GM21576 (cell line): ENCODE data around the gene MAP1LC3A.
"Not testable (repeated sequence)": the region's sequence is repeated elsewhere in the genome, so short reads cannot be mapped to it uniquely, and the experiment has no call there.

Source experiments
- ATAC-seq: cut with Tn5 transposase; IDR thresholded peaks from one replicate; pipeline ENCODE4 v1.9.1; 2021; ENCODE audit warnings: mild to moderate bottlenecking, moderate library complexity; ENCODE audit not compliant: unreplicated experiment

Gene MAP1LC3A

DNA sequence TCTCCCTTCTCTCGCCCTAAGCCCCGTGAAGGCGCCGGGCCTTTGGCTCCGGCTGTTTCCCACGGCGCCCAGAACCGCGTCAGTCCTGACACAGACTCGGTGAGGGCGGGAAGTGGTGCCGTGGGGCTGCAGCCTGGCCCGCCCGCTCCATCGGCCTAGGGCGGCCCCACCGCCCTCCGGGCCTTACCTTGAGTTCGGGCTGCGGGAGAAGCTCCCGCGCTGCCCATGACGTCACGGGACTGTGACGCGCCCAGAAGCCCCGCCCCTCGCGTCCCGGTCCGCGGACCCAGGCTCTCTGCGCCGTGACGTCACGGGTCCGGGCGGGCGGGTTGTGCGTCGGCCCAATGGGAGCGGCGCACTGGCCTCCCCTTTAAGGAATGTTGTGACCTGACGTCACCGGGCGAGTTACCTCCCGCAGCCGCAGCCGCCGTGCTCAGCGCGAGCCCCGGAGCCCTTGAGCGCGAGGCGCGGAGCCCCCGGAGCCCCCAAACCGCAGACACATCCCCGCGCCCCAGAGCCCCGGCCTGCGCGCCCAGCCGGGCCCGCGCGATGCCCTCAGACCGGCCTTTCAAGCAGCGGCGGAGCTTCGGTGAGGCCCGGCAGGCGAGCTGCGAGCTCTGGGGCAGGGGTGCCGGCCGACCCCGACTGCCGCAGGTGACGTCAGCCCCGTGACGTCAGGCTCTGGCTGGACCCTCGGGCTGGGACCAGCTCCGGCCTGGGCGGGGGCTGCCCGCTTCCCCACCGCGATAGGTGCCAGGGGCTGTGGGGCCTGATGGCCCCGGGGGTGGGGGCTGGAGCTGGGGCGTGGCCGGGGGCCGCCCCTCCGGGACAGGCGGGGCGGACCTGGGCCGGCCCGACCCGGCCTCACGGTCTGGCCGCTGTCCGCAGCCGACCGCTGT lies at the start of gene MAP1LC3A:
TSS of gene MAP1LC3A (plus strand) at position 399 of the 899 bp plus-strand sequence. CDS start at position 550, 151 bp downstream.
- peak; percentile 46 for ATAC-seq

DNA sequence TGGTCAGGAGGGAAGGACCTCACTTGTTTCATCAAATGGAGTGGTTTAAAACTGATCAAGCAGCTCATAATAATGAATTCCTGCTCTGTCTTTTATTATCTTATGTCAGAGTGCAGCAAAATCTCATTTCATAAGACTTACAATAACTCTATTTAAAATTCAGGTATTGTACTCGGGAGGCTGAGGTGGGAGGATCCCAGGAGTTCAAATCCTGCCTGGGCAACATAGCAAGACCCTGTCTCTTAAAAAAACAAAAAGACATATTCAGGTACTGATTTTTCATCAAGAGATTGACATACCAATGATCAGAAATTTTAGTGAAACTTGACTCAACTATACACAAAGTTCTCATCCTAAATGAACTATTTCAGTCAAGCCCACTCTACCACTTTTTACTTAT lies 47.9 kb upstream of the MAP1LC3A start:
- ATAC-seq, result no peak

DNA sequence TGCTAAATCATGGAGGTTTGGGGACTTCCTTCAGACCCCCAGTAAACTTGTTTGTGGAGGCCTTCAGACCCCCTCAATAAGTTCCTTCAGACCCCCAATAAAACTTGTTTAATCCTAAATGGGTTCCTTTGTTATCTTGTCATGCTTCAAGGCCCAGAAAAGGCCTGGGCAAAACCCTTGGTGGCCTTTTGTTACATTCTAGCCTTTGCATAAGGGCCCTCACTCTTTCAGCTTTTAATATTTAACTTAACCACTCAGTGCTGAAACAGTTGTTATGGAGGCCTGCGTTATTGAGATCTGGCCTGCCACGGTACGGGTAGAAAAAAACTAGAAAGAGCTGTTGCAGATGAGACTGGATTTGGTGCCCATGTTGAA lies 46.6 kb upstream of the MAP1LC3A start:
- no peak for ATAC-seq

DNA sequence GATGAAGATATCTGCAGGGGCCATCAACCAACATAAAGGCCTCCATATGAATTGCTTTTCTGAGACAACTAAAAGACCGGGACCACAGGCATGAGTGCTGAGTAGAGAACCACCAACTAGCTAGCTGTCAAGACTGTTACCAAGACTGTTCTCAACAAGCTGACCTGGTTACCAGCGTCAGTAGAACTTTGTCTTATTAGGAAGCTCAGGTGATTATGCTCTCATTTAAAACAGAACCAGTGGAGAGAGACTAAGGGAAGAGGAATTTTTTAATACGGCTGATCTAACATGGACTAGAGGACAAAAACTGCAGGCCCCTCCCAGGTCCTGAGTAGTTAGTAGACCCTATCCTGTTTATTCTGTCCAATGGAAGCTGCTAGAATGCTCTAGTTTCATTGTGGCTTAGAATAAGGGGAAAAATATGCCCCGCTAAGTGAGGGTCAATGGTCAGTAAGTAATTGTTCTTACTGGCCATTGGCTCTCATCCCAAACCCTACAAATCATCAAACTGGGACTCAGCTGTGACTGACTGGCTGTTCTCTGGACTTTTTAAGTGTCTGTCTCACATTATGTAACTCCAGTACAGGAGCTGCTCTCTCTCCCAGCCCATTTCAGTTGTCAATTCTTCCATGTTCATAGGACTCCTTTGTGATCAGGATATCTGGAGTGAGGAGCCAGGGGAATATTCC lies 46.1 kb upstream of the MAP1LC3A start:
- no peak for ATAC-seq

DNA sequence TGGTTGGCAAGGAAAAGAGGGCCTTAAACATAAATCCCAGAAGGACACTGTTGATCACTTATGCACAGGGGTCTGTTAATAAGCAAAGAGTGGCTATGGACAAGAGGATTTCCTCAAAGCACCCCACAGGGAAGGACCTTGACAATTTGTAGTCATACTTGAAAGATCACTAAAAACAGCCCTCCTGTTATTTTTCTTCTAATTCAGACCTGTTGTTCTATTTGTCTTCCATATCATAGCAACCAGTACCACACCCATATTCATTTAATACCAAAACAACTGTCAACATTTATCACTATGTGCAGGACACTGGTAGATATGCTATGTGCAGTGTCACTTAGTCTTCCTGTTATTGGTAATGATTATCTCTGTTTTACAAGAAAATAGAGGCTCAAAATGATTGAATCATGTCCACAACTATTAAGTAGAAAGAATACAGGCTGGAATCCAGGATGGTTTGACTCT lies 45.5 kb upstream of the MAP1LC3A start:
- no peak for ATAC-seq

DNA sequence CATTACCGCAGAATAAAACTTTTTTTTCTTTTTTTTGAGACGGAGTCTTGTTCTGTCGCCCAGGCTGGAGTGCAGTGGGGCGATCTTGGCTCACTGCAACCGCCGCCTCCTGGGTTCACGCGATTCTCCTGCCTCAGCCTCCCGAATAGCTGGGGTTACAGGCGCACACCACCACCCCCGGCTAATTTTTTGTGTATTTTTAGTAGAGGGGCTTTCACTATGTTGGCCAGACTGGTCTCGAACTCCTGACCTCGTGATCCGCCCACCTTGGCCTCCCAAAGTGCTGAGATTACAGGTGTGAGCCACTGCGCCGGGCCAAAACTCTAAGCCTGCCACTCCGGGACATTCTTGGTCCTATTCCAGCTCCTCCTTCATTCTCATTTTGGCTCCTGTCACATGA lies 44.5 kb upstream of the MAP1LC3A start:
- ATAC-seq, result not testable (repeated sequence)

DNA sequence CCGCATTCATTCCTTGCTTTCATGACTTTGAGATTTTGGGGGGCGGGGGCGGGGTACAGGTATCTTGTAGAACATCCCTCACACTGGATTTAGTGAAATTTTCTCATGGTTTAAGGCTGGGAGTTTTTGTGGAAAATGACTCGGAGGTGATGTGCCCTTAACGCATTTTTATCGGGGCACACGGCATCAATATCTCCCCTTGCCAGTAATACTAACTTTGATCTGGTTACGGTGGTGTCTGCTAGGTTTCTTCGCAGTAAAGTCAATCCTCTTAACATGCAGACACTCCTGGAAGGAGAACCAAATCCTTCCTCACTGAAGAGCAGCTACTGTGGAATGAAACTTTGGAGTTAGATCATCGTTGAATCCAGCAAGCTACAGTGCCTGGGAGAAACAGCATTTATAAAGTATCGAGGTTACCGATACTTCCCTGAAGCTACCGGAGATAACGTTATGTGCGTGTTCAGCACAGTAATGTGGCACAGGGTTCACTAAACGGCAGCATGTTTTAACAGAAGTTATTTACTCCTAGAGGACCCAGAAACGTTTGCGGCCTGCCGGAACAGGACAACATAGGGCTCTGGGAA lies 43.5 kb upstream of the MAP1LC3A start:
- no peak for ATAC-seq

DNA sequence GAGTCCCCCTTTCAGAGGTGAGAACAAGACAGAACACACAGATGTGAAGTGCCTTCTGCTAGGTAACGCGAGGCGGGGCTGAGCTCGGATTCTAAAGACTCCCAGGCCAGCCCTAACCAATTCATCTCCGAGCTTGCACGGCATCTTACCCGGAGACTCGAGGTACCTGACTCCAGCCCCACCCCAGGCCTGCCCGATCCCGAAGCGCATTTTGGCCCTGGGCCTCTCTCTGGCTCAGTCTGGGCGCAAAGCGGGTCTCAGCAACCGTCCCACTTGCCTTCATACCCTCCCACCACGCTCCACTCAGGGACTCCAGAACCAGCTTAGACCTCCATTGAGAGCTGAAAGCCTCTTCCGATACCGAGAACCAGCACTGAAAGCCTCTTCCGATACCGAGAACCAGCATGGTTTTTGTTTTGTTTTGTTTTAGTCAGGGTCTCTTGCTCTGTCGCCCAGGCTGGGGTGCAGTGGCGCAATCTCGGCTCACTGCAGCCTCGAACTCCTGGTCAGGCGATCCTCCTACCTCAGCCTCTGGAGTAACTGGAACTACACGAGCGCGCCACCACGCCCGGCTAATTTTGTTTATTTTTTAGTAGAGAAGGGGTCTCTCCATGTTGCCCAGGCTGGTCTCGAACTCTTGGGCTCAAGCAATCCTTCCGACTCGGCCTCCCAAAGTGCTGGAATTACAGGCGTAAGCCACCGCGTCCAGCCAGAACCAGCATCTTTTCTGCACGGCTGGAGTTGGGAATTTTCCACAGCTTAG lies 42.9 kb upstream of the MAP1LC3A start:
- peak; percentile 51 for ATAC-seq

DNA sequence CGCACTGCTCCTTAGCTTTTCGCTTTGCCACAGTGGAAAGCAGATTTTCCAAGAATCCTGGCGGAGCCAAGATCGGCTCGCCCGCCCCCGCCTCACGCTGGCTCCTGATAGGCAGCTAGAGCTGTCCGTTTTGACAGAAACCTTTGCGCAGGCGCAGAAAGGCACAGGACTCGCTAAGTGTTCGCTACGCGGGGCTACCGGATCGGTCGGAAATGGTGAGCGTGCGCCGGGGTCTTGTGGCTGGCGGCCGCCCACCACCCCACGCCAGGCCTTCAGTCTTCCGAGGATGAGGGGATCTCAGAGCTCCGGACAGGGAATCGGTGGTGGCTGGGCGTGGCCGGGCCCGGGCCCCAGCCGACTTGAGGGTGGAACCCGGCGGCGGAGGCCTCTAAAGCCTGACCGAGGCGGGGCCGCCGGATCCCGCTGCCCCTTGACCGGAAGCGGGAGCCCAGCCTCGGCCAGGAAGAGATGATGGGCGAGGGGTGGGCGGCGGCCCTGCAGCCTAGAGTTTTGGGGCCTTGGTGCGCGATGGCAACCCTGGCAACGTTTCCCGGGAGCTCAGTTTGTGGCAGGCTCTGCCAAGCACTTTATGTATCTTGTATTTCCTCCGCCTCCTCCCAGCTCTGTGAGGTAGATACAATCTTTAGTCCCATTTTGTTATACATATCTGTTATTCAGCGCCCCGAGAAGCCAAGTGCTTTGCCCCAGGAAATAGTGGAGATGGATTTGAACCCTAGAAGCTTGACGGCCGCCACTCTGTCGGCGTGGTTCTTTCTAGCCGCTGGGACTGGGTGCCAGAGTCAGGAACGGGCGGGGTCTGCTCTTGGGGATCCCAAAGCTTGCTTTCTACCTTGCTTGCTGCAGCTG lies 42.0 kb upstream of the MAP1LC3A start, which contains the start of gene DYNLRB1:
TSS of gene DYNLRB1 (plus strand) at position 176 of the 867 bp plus-strand sequence. CDS start at position 213, 37 bp downstream.
- ATAC-seq, result peak; percentile 70

DNA sequence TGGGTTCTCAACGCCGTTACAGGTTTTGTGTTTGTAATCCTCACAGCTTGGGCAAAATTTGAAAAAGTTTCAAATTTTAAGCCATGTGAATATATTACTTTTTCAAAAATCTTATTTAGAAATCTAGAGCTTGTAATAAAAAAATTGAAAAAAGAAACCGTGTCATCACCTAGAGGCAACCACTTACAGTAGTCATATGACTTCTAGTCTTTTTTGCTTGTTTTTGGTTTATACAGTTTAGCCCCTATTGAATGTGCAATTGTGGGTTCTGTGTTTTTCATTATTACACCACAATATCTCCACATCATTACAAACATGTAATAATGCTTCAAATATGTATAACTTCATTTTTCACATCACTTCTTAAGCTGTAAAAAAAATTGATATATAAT lies 41.4 kb upstream of the MAP1LC3A start:
- ATAC-seq, result no peak

DNA sequence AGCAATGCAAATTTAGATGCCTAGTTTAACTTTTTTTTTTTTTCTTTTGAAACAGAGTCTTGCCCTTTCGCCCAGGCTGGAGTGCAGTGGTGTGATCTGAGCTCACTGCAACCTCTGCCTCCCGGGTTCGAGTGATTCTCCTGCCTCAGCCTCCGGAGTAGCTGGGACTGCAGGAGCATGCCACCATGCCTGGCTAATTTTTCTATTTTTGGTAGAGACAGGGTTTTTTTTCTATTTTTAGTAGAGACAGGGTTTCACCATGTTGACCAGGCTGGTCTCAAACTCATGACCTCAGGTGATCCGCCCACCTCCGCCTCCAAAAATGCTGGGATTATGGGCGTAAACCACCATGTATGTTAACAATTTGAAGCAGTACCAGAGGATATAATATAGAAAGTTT lies 39.7 kb upstream of the MAP1LC3A start:
- not testable (repeated sequence) for ATAC-seq

DNA sequence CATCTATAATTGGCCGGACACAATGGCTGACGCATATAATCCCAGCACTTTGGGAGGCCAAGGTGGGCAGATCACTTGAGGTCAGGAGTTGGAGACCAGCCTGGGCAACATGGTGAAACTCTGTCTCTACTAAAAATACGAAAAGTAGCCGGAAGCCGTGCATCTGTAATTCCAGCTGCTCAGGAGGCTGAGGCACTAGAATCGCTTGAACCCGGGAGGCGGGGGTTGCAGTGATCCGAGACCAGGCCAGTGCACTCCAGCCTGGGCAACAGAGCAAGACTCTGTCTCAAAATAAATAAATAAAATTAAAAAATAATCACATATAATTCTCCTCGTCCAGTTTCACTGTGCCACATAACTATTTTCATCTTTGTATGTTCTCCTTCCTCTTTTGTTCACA lies 38.7 kb upstream of the MAP1LC3A start:
- not testable (repeated sequence) for ATAC-seq

DNA sequence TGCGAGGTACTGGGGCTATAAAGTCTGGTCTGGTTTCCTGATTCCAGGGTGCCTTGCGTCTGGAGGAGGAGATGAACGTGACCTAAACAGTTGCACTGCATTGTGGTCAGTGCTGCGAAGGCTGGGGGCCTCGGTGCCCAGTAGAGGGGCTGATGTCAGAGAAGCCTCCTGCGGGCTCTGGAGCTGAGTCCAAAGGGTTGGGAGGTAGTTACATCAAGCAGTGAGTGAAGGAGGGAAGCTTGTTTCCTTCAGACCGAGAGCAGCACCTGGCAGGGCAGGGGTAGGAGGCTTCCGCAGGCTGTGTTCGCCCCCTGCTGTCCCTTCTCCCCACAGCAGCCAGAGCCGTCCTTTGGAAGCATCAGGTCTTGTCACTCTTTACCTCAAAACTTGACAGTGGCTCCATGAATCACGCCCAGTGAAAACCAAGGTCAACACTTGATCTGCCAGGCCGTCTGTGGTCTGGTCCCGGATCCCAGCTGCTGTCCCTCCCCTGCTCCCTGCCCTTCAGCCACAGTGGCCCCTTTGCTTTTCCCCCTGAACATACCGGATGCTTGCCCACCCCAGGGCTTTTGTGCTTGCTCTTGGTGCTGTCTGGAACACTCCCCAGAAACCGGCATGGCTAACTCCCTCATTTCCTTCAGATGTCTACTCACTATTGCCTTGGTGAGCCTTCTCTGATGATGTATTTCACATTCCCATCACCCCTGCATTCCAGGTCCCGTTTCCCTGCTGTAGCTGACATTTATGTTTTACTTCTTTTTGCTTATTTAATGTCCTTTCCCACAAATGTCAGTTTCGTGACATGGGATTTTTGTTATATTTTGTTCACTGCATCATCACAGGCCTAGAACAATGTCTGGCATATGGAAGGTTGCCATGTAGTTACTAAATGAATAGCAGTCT lies 35.3 kb upstream of the MAP1LC3A start:
- ATAC-seq, result no peak

DNA sequence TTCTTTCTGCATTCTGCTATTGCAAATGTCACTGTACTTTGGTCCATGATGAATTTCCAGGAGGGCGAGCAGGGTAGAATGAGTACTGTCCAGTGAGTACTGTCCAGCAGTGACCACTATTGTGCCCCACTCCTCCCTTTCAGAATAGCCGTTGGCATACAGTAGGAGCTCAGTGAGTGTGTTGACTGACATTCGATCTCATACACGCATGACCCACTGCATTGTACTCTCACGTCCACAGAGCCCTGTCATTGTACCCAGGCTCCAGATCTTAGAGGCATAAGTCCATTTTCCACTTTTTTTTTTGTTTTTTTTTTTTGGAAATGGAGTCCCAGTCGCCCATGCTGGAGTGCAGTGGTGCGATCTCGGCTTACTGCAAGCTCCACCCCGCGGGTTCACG lies 34.1 kb upstream of the MAP1LC3A start:
- ATAC-seq, result no peak

DNA sequence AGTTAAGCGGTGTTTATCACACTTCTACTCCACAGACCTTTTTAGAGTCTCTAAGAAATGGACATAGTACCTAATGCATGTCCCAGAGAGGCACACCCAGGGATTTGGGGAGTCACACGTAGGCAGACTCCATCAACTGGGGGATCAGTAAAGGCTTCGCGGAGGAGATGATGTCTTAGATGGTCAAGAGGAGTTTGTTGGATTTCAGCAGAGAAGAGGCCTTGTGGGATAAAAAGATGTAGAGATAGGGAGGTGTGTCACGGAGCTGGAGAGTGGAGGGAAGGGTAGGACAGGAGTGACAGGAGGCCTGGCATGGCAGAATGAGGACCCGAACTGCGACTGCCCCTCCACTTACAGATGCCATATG lies 33.2 kb upstream of the MAP1LC3A start:
- no peak for ATAC-seq

DNA sequence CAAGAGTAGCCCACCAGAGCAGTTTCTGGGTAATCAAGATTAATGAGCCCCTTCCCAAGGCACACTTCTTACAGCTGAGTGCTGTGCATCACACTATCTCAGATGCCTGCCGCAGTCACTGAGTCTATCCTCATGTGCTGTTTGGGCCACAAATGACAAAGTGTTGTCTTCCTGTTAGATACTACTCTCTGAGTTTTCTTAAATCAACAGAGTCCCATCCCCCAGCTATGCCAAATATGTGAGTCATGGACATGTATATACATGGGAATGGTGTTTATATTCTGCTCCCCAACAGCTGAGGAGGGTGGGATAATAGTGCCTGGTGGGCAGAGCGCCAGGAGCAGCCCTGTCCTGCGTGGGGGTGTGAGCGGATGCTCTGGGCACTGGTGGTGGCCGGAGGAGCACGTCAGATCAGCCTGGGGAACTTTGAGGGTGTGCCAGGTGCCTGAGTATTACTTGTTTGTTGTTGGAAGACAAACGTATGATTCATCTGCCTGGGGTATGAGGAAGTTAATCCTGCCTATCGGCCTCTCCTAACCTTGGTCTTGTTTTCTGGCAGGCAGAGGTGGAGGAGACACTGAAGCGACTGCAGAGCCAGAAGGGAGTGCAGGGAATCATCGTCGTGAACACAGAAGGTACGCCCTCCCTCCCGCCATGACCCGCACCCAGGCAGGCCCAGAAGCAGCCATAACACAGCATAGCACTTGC lies 32.7 kb upstream of the MAP1LC3A start:
- no peak for ATAC-seq

DNA sequence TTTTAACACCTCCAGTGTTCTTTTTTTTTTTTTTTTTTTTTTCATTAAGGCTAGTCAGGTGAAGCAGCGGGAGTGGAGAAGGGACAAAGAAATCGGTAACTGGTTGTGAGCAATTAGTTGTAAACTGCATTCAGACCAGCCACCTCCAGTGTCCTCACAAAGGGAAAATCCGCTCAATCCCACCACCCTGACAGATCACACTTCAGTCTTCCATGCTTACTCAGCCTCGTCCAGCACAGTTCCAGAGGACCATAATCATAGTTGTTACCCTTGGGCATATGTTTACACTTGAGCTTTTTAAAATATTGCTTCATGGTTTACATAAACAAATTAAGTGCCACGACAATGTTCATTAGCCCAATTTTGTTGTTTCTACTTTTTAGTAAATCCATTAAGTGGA lies 32.1 kb upstream of the MAP1LC3A start:
- ATAC-seq, result no peak

DNA sequence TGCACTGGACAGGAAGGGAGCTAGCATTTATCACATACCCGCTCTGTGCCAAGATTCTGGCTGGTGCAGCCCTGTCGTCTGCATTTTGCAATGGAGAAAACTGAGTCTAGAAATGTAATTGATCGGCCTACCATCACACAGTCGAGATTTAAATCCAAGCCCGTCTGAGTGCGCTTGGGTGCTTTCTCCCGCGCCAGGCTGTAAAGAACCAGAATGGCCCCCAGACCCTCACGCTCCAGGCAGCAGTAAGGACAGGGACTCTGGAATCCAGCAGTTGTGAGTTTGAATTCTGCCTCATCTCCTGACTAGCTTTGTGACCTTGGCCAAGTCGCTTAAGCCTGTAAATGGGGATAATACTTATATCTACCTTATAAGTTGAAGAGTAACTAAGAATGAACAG lies 31.5 kb upstream of the MAP1LC3A start:
- no peak for ATAC-seq
